UCSD-AML1 (cell line): Measurements from ENCODE around the gene NCK2.

ENCODE experiments used
- DNase-seq: peaks from one replicate; lab custom pipeline; 2025; ENCODE audit not compliant: unreplicated experiment; lab: John Stamatoyannopoulos, UW

NCK2 gene

DNA sequence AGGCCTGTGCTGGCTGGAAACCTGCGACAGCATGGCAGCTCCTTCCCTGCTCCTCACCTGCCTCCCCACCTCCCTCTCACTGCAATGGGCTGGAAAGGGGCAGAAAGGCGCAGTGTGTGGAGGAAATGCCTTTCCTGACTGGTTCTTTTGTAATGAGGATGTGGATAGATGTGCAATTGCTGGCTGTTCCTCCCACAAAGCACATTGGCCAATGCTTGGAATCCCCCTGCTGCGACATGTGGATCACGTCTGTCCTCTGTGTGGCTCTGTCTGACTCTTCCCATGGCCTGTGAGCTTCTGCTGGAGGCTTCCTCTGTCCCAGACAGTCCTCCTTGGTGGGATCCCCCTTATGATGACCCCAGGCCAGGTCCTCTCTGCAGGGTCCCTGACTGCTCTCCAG, 172.5 kb downstream of the NCK2 start:
- peak; percentile 45 for DNase-seq

DNA sequence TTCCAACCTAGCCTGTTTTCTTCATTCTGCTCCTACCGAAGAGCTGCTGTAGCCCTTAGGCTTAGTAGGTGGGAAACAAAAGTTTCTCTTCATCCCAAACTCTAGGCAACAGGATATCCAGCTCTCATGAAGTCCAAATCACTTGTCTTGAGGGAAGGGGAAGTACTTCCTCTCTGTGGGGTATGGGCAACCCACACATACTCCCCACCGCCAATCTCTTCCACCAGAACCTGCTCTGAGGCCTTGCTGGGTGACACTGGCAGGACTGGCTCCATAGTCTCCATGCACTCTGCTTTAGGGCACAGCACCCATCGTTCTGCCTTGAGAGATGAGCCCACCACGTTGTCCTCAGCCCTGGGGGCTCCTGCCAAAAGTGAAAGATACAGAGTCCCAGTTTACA, 173.0 kb downstream of the NCK2 start:
- peak; percentile 38 for DNase-seq

DNA sequence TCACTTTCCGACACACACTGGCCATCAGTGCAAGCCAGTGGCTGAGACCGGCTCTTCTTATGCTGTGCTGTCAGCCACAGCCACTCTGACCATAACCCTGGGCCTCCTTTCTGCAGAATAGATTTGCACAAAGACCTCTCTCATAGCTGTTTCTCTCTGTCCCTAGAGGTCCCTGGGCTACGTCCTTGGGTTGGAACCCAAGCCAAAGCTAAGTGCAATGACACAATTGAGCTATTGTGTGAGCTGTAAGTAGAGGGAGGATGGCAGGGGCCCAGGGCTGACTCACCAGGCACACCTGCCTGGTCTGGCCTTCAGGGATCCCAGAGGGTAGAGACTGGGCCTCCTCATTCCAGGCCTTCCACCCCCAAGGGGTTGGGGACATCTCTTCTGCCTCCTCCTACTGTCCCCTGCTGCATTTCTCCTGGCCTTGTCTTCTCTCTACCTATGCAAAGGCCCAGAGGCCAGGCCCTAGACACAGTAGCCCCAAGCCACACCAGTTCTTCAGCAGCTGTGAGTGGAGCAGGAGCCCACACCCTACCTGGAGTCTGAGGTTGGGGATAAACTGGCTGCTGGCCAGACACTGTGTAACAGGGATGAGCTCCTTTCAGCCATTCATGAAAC, 174.6 kb downstream of the NCK2 start:
- no peak for DNase-seq

DNA sequence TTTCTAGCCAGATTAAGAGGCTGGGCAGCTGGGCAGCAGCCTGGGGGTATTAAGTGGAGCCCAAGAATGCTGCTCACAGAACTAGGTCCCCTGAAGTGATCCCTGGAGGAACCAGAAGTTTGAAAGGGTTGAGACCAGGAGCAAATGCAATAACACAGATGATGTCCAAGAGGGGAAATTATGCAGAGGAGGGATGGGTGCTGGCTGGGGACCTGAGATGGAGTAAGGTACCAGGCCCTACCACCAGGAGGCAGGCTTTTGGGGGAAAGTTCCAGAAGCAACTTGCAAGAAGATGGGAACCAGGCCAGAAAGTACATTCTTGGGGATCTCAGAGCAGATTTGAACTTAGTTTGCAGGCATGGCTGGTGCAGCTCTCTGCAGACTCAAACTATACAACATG, 175.1 kb downstream of the NCK2 start:
- DNase-seq = peak; percentile 32

DNA sequence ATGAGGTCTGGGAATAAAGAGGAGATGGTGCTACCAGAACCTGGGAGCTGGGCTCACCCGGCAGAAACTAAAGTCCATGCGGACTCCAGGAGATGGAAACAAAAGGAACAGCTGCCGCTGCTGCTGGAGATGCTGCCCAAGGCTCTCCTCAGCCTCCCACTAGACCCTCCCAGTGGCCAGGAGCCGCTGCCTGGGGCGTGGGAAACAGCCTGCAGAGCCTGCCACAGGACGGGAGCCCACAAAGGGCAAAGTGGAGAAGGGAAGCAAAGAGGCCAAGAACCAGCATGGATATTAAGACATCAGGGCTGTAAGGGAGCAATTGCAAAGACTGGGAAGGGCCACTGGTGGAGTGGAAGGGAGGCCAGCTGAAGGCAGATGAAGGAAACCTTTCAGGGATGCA, 179.6 kb downstream of the NCK2 start:
- no peak for DNase-seq

DNA sequence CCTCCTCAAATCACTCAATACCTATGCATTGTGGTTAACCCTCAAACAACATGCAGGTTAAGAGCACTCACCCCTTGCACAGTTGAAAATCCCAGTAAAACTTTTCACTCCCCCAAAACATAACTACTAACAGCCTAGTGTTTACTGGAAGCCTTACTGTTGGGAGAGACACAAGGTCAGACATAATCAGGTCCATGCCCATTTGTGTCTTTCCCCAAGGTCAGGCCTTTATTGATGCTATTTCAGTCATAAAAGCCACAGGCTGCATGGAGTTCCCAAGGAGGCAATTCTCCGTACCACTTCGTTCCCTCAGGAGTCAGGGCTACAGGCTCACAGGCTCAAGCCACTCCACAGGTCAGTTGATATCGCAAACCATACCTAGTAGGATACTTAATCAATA, 180.2 kb downstream of the NCK2 start:
- DNase-seq = no peak

DNA sequence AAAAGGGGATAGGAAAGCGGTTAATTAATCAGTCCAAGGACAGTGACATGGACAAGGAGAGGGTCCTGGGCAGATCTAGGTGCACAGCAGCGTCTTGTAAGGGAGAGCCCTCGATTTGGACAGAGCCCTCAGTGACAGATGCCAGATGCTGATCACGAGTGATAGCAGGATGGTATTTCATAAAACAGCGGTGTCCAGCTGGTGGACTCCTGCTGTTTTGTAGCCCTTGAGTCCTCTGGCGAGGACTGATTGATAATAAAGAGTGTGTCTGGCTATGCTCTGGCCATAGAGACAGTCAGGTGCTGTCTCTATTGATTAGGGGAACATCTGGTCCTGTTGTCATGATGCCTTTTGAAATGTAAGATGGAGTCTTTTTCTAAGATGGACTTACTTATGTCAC, 180.7 kb downstream of the NCK2 start:
- DNase-seq = no peak

DNA sequence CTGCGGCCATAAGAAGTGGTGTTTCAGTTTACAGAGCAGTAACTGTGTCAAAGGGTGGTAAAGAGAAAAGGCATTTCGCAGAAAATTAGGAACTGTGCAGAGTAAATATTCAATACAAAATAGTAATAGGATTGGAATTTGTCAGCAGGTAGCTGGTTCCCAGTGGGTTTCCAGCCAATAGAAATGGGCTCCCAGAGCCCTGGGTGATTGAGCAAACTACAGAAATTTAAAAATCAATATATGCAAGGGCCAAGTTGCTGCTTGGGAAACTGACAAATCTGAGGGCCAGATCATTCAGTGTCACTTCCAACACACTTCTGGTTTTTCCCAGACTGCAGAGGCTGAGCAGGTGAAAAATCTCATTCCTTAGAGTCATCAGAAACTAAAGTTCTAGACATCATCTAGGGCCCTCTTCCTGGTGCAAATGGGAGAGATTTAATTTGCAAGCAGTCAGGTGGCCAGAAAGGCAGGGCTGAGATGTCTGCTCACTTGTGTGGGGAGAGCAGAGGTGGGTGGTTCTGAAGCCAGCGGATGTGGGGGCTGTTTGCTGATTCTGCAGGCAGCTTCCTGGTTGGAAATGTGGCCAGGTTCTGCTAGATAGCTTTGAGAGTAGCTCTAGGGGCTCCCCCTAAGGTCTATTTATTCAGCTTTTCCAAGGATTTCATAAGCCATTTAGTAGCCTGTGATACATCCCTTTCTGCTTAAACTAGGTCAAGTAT, 182.4 kb downstream of the NCK2 start:
- DNase-seq = peak; percentile 31

DNA sequence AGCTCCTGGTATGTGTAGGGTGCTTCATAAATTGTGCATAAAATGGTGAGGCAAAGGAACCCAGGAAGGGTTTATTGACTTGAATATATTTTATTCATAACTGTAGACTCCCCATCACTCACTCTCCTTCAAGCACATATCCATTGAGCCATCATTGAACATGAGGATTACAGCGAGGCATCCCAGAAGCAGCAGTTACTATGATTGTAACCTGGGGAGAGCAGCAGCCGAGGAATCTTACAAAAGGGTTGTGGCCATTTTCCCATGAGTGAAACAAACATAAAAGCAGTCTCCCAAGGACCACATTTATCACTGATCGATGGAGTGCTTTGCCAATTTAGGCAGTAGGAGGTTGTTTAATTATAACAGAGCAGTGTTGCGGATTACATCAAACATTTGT, 183.4 kb downstream of the NCK2 start:
- no peak for DNase-seq

DNA sequence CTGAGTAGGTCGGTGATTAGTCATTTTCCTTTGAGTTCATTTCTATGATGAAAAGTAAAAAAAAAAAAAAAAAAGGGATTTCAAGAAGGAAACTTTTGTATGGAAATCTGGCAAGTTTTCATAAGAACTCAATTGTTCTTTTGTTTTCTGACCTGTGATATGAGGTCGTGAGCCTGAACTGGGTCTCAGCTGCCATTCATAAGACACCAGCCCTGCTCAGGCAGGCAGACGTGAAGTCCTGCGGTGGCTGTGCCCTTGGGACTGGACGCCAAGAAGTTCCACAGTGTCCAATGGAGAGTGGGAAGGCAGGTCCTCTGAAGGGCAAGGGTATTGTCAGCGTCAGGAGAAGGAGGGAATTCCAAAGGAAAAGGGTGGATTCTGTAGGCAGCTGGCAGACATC, 183.9 kb downstream of the NCK2 start:
- no peak for DNase-seq

DNA sequence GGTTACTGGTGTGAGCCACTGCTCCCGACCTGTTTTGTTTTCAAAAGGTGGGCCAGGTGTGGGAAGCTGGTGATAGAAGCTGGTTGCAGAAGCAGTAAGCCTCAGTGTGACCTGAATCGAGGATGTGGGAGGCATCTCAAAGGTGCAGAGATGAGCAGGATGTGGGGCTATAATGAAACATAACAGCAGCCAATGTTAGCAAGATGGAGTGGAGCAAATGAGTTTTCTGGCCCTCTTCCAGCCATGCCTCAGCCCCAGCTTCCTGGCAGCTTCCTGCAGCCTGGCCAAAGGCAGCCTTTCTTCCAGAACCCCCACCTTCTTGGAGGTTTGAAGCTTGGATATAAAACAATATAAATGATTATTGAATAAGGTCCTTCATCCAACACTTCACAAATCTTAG, 184.8 kb downstream of the NCK2 start:
- DNase-seq = peak; percentile 35

DNA sequence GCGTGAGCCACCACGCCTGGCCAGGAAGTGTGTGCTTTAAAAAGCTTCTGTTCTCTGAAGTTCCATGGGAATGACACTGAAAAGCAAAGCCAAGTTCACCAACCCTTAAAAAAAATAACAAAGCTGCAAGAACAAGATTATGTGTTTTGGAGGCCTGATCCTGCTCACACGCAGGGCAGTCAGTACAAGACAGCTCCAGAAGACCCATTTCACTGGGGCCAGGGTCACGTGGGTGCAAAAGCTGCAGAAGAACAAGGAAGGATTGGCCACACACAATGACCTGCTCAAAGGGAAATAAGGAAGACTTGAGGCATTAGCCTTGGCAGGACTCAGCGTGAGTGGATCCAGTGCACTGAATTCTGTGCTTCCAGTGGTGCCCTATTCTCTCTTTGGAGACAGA, 187.9 kb downstream of the NCK2 start:
- DNase-seq = no peak

DNA sequence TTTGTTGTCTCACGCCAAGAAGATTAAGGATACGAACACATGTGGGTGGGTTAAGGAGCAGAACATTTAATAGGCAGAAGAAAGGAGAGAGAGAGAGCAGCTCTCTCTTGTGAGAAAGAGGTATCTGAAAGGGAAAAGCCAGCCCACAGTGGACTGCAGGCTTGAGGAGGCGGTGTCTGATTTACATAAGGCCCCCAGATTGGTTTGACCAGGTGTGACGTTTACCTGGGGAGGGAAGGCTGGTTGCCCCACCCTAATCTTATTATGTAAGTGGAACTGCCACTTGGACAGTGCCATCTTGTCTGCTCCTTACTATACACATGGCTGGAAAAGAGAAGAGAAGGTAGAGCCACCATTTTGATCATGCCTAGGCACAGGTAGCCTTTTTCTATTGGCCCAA, 189.2 kb downstream of the NCK2 start:
- no peak for DNase-seq

DNA sequence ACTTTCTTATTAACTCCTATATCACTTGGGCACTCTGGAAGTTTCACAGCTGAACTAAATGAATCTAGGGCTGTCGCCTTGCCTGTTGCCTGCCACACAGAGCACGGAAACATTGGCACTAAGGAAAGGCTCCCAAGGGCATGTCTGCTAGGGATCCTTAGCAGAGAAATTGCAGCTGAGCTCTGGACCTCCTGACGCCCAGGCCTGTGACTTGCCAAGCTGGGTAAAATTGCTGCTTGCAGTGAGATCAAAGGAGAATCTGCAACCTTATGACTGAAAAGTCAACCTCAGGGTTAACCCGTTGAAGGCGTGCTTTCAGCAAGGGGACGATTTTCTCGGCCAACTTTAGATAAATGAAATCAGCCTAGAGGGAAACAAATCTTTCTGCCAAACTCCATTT, 189.8 kb downstream of the NCK2 start:
- no peak for DNase-seq

DNA sequence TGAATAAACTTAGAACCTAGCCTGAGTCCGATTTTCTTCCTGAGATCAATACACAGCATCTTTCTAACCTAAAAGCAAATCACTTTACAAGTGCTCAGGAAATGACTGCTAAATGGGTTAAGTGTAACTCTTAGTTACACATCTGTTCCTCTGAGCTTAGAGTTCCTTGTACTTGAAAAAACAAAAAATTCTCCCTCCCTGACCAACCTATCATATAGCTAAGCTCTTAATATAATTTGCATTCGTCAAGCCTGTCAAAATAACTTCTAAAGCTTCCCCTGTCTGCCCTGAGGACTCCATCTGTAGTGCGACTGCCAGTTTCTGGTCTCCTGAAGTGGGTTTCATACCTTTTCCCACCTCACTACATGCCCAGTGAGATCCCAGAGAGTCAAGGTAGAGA, 190.4 kb downstream of the NCK2 start:
- DNase-seq = no peak

DNA sequence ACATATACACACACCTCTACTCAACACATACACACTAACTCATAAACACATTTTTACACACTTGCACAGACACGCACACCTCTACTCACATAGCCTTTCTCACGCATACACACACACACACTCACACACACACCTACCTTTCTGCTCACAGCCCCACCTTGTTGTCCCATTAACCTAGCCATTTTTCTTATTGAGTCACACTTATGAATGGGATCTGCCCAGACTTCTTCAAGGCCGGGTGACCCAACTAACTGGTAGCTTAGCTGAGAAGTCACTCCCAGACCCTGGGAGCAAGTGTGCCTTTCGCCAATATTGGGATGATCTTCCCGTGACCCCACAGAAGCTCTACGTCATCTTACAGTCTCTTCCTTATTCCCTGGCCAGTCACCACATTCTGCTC, 192.2 kb downstream of the NCK2 start:
- no peak for DNase-seq

DNA sequence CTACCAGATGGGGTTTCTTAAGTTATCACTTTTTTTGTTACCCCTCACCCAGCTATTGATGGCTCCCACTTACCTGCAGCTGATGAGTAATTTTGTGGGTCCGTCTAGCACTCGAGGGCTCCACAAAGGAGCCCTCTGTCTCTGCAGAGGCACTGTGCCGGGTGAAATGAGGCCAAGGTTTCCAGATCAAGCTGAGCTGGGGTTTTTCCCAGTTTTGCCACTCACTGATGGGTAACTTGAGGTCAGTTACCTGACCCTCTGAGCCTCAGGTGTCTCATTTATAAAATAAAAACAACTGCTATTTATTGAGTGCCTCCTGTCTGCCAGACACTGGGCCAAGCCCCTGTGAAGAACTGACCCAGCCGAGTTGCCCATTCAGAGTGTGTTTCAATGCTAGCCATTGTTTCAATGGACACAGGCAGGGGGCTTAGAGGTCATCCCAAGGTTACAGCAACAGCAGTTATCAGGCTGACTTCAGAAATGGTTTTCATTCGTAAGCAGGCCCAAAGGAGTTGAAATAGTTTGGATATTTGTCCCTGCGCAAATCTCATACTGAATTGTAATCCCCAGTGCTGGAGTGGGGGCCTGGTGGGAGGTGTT, 192.9 kb downstream of the NCK2 start:
- no peak for DNase-seq
